Suppressor macrophage treated with lipopolysaccharide for 1 hour (primary cell): ENCODE measurements around the gene NMNAT1.
"Not testable (repeated sequence)": the region's sequence is repeated elsewhere in the genome, so short reads cannot be mapped to it uniquely, and the experiment has no call there.

Source experiments
- DNase-seq, 3 donors: peaks; one replicate each; pipeline ENCODE4 v3.0.0-alpha.2; 2020 to 2022

Gene NMNAT1

GRCh38 chr1:9942939-9943788 lies at the start of gene NMNAT1, which contains the start of gene LZIC:
Gene NMNAT1, plus strand, starts transcription at chr1:9943475. Its CDS starts 28,599 bp downstream, at chr1:9972074.
Gene LZIC, minus strand, starts transcription at chr1:9943391. Its CDS starts 6,772 bp downstream, at chr1:9936619.
- peak; percentile 96 to 98 (median 97) for DNase-seq

GRCh38 chr1:9894115-9894514 lies 49.2 kb upstream of the NMNAT1 start:
- no peak for DNase-seq

GRCh38 chr1:9900142-9901043 lies 42.9 kb upstream of the NMNAT1 start:
- DNase-seq: peak; percentile 85 to 89 (median 88)

- no peak for DNase-seq
These were observed 41.9 kb upstream of the NMNAT1 start for GRCh38 chr1:9901148-9902059.

GRCh38 chr1:9902060-9902452 lies 41.2 kb upstream of the NMNAT1 start:
- no peak for DNase-seq

GRCh38 chr1:9903801-9904527 lies 39.3 kb upstream of the NMNAT1 start:
- no peak for DNase-seq

- peak; percentile 22 to 40 (median 25) for DNase-seq
These were observed 38.7 kb upstream of the NMNAT1 start for GRCh38 chr1:9904596-9904995.

GRCh38 chr1:9905010-9905409 lies 38.3 kb upstream of the NMNAT1 start:
- no peak for DNase-seq

GRCh38 chr1:9906466-9906865 lies 36.8 kb upstream of the NMNAT1 start:
- no peak for DNase-seq

GRCh38 chr1:9907441-9907840 lies 35.8 kb upstream of the NMNAT1 start:
- no peak for DNase-seq

- no peak for DNase-seq
These were observed 34.4 kb upstream of the NMNAT1 start for GRCh38 chr1:9908871-9909233.

- DNase-seq: peak in 1 of 3 donors; percentile 20
These were observed 33.8 kb upstream of the NMNAT1 start for GRCh38 chr1:9909234-9910046.

- peak in 1 of 3 donors; percentile 100 for DNase-seq
These were observed 33.2 kb upstream of the NMNAT1 start, which contains the start of gene CTNNBIP1 for GRCh38 chr1:9910076-9910422. Gene CTNNBIP1, minus strand, starts transcription at chr1:9910269. Its CDS starts 38,205 bp downstream, at chr1:9872064.

- DNase-seq: peak in 2 of 3 donors; percentile 99
These were observed 32.7 kb upstream of the NMNAT1 start for GRCh38 chr1:9910423-9911178.

- peak in 1 of 3 donors; percentile 22 for DNase-seq
These were observed 30.9 kb upstream of the NMNAT1 start for GRCh38 chr1:9912264-9912936.

GRCh38 chr1:9914610-9914937 lies 28.7 kb upstream of the NMNAT1 start:
- DNase-seq: no peak

GRCh38 chr1:9916452-9916851 lies 26.8 kb upstream of the NMNAT1 start:
- DNase-seq: no peak

- not testable (repeated sequence) for DNase-seq
These were observed 25.8 kb upstream of the NMNAT1 start for GRCh38 chr1:9917495-9917894.

- no peak for DNase-seq
These were observed 25.4 kb upstream of the NMNAT1 start for GRCh38 chr1:9917901-9918300.

GRCh38 chr1:9920606-9921005 lies 22.7 kb upstream of the NMNAT1 start:
- DNase-seq: no peak
